Measurements from ENCODE around the gene SGPL1.

Gene SGPL1

GRCh38 chr10:70799124-70799523 lies 16.6 kb upstream of the SGPL1 start:
- H3K4me3 ChIP-seq (ENCODE audit: low read depth, low read length), result no peak overlapping the region
- H3K4me1 ChIP-seq (ENCODE audit: control insufficient read depth, insufficient read depth, low read length), result no peaks in the 10 kb centered on the region
- no peaks in the 10 kb centered on the region for H3K9me3 ChIP-seq (ENCODE audit: control insufficient read depth, insufficient read depth, low read length)
- no peaks in the 10 kb centered on the region for H3K36me3 ChIP-seq (ENCODE audit: control insufficient read depth, insufficient read depth, low read length)
- no peaks in the 10 kb centered on the region for H3K27me3 ChIP-seq (ENCODE audit: control insufficient read depth, insufficient read depth, low read length)
- H3K9ac ChIP-seq (ENCODE audit: low read depth, low read length), result no peak overlapping the region
- H3K27ac ChIP-seq (ENCODE audit: low read depth, low read length), result no peak overlapping the region

- Histone ChIP-seq H3K9me3 (ENCODE audit: control insufficient read depth, insufficient read depth, low read length) (no peaks in the 10 kb centered on the region), H3K27ac (ENCODE audit: low read depth, low read length) (no peak overlapping the region), H3K27me3 (ENCODE audit: control insufficient read depth, insufficient read depth, low read length) (no peaks in the 10 kb centered on the region), H3K36me3 (ENCODE audit: control insufficient read depth, insufficient read depth, low read length) (no peaks in the 10 kb centered on the region), H3K4me1 (ENCODE audit: control insufficient read depth, insufficient read depth, low read length) (0 out of 2 replicates have a peak, but pooled peaks cover under 1% of the 10 kb centered on the region), H3K4me3 (ENCODE audit: low read depth, low read length) (no peak overlapping the region), H3K9ac (ENCODE audit: low read depth, low read length) (no peak overlapping the region)
Measured at GRCh38 chr10:70801854-70802253, 13.9 kb upstream of the SGPL1 start.

- Histone ChIP-seq H3K27me3 (ENCODE audit: control insufficient read depth, insufficient read depth, low read length) (no peaks in the 10 kb centered on the region), H3K4me3 (ENCODE audit: low read depth, low read length) (no peak overlapping the region), H3K9ac (ENCODE audit: low read depth, low read length) (no peak overlapping the region), H3K36me3 (ENCODE audit: control insufficient read depth, insufficient read depth, low read length) (no peaks in the 10 kb centered on the region), H3K9me3 (ENCODE audit: control insufficient read depth, insufficient read depth, low read length) (no peaks in the 10 kb centered on the region), H3K4me1 (ENCODE audit: control insufficient read depth, insufficient read depth, low read length) (0 out of 2 replicates have a peak, but pooled peaks cover 4% of the 10 kb centered on the region), H3K27ac (ENCODE audit: low read depth, low read length) (no peak overlapping the region)
Measured at GRCh38 chr10:70803775-70804420, 11.8 kb upstream of the SGPL1 start.

- no peaks in the 10 kb centered on the region for H3K27me3 ChIP-seq (ENCODE audit: control insufficient read depth, insufficient read depth, low read length)
- H3K36me3 ChIP-seq (ENCODE audit: control insufficient read depth, insufficient read depth, low read length), result no peaks in the 10 kb centered on the region
- 0 out of 2 replicates have a peak, but pooled peaks cover 4% of the 10 kb centered on the region for H3K4me1 ChIP-seq (ENCODE audit: control insufficient read depth, insufficient read depth, low read length)
- no peaks in the 10 kb centered on the region for H3K9me3 ChIP-seq (ENCODE audit: control insufficient read depth, insufficient read depth, low read length)
- no peak overlapping the region for H3K9ac ChIP-seq (ENCODE audit: low read depth, low read length)
- no peak overlapping the region for H3K27ac ChIP-seq (ENCODE audit: low read depth, low read length)
- no peak overlapping the region for H3K4me3 ChIP-seq (ENCODE audit: low read depth, low read length)
Measured at GRCh38 chr10:70804421-70804808, 11.3 kb upstream of the SGPL1 start.

GRCh38 chr10:70805619-70806215 lies 10.0 kb upstream of the SGPL1 start:
- Histone ChIP-seq H3K27me3 (ENCODE audit: control insufficient read depth, insufficient read depth, low read length) (no peaks in the 10 kb centered on the region), H3K4me3 (ENCODE audit: low read depth, low read length) (no peak overlapping the region), H3K4me1 (ENCODE audit: control insufficient read depth, insufficient read depth, low read length) (0 out of 2 replicates have a peak, but pooled peaks cover 4% of the 10 kb centered on the region), H3K36me3 (ENCODE audit: control insufficient read depth, insufficient read depth, low read length) (no peaks in the 10 kb centered on the region), H3K27ac (ENCODE audit: low read depth, low read length) (no peak overlapping the region), H3K9me3 (ENCODE audit: control insufficient read depth, insufficient read depth, low read length) (no peaks in the 10 kb centered on the region), H3K9ac (ENCODE audit: low read depth, low read length) (no peak overlapping the region)

- H3K4me1 ChIP-seq (ENCODE audit: control insufficient read depth, insufficient read depth, low read length), result 0 out of 2 replicates have a peak, but pooled peaks cover 4% of the 10 kb centered on the region
- H3K27ac ChIP-seq (ENCODE audit: low read depth, low read length), result no peak overlapping the region
- H3K27me3 ChIP-seq (ENCODE audit: control insufficient read depth, insufficient read depth, low read length), result no peaks in the 10 kb centered on the region
- no peak overlapping the region for H3K9ac ChIP-seq (ENCODE audit: low read depth, low read length)
- no peaks in the 10 kb centered on the region for H3K36me3 ChIP-seq (ENCODE audit: control insufficient read depth, insufficient read depth, low read length)
- no peaks in the 10 kb centered on the region for H3K9me3 ChIP-seq (ENCODE audit: control insufficient read depth, insufficient read depth, low read length)
- H3K4me3 ChIP-seq (ENCODE audit: low read depth, low read length), result no peak overlapping the region
Measured at GRCh38 chr10:70806841-70807240, 8.9 kb upstream of the SGPL1 start.

- Histone ChIP-seq H3K27me3 (ENCODE audit: control insufficient read depth, insufficient read depth, low read length) (no peaks in the 10 kb centered on the region), H3K4me3 (ENCODE audit: low read depth, low read length) (no peak overlapping the region), H3K36me3 (ENCODE audit: control insufficient read depth, insufficient read depth, low read length) (no peaks in the 10 kb centered on the region), H3K9me3 (ENCODE audit: control insufficient read depth, insufficient read depth, low read length) (no peaks in the 10 kb centered on the region), H3K4me1 (ENCODE audit: control insufficient read depth, insufficient read depth, low read length) (0 out of 2 replicates have a peak, but pooled peaks cover 4% of the 10 kb centered on the region), H3K27ac (ENCODE audit: low read depth, low read length) (no peak overlapping the region), H3K9ac (ENCODE audit: low read depth, low read length) (no peak overlapping the region)
Measured at GRCh38 chr10:70807556-70807955, 8.2 kb upstream of the SGPL1 start.

GRCh38 chr10:70809011-70809611 lies 6.6 kb upstream of the SGPL1 start:
- H3K36me3 ChIP-seq (ENCODE audit: control insufficient read depth, insufficient read depth, low read length), result no peaks in the 10 kb centered on the region
- H3K4me3 ChIP-seq (ENCODE audit: low read depth, low read length), result no peak overlapping the region
- H3K9me3 ChIP-seq (ENCODE audit: control insufficient read depth, insufficient read depth, low read length), result no peaks in the 10 kb centered on the region
- H3K27me3 ChIP-seq (ENCODE audit: control insufficient read depth, insufficient read depth, low read length), result no peaks in the 10 kb centered on the region
- no peak overlapping the region for H3K9ac ChIP-seq (ENCODE audit: low read depth, low read length)
- 0 out of 2 replicates have a peak, but pooled peaks cover 4% of the 10 kb centered on the region for H3K4me1 ChIP-seq (ENCODE audit: control insufficient read depth, insufficient read depth, low read length)
- no peak overlapping the region for H3K27ac ChIP-seq (ENCODE audit: low read depth, low read length)

- Histone ChIP-seq H3K36me3 (ENCODE audit: control insufficient read depth, insufficient read depth, low read length) (no peaks in the 10 kb centered on the region), H3K9ac (ENCODE audit: low read depth, low read length) (no peak overlapping the region), H3K9me3 (ENCODE audit: control insufficient read depth, insufficient read depth, low read length) (no peaks in the 10 kb centered on the region), H3K27ac (ENCODE audit: low read depth, low read length) (no peak overlapping the region), H3K4me1 (ENCODE audit: control insufficient read depth, insufficient read depth, low read length) (0 out of 2 replicates have a peak, but pooled peaks cover 4% of the 10 kb centered on the region), H3K27me3 (ENCODE audit: control insufficient read depth, insufficient read depth, low read length) (no peaks in the 10 kb centered on the region), H3K4me3 (ENCODE audit: low read depth, low read length) (no peak overlapping the region)
Measured at GRCh38 chr10:70809726-70810125, 6.0 kb upstream of the SGPL1 start.

GRCh38 chr10:70810967-70811366 lies 4.8 kb upstream of the SGPL1 start:
- no peaks in the 10 kb centered on the region for H3K36me3 ChIP-seq (ENCODE audit: control insufficient read depth, insufficient read depth, low read length)
- no peaks in the 10 kb centered on the region for H3K27me3 ChIP-seq (ENCODE audit: control insufficient read depth, insufficient read depth, low read length)
- H3K9ac ChIP-seq (ENCODE audit: low read depth, low read length), result no peak overlapping the region
- H3K9me3 ChIP-seq (ENCODE audit: control insufficient read depth, insufficient read depth, low read length), result no peaks in the 10 kb centered on the region
- H3K4me3 ChIP-seq (ENCODE audit: low read depth, low read length), result no peak overlapping the region
- peaks cover 10% of the 10 kb centered on the region for H3K4me1 ChIP-seq (ENCODE audit: control insufficient read depth, insufficient read depth, low read length)
- no peak overlapping the region for H3K27ac ChIP-seq (ENCODE audit: low read depth, low read length)

GRCh38 chr10:70811881-70812280 lies 3.9 kb upstream of the SGPL1 start:
- Histone ChIP-seq H3K4me1 (ENCODE audit: control insufficient read depth, insufficient read depth, low read length) (peaks cover 9% of the 10 kb centered on the region), H3K9ac (ENCODE audit: low read depth, low read length) (no peak overlapping the region), H3K27me3 (ENCODE audit: control insufficient read depth, insufficient read depth, low read length) (no peaks in the 10 kb centered on the region), H3K4me3 (ENCODE audit: low read depth, low read length) (no peak overlapping the region), H3K9me3 (ENCODE audit: control insufficient read depth, insufficient read depth, low read length) (no peaks in the 10 kb centered on the region), H3K36me3 (ENCODE audit: control insufficient read depth, insufficient read depth, low read length) (no peaks in the 10 kb centered on the region), H3K27ac (ENCODE audit: low read depth, low read length) (no peak overlapping the region)

Measured in HUES48 (cell line).